ENCODE results near the gene CCRL2.
"Not testable (repeated sequence)": the region's sequence is repeated elsewhere in the genome, so short reads cannot be mapped to it uniquely, and the experiment has no call there.

Gene CCRL2

GRCh38 chr3:46380471-46381221 is 26.4 kb upstream of the CCRL2 start:
- DNase-seq: no peak

- DNase-seq: no peak
These were observed 25.4 kb upstream of the CCRL2 start for GRCh38 chr3:46381625-46382024.

- no peak for DNase-seq
These were observed 23.7 kb upstream of the CCRL2 start for GRCh38 chr3:46383211-46383950.

DNA sequence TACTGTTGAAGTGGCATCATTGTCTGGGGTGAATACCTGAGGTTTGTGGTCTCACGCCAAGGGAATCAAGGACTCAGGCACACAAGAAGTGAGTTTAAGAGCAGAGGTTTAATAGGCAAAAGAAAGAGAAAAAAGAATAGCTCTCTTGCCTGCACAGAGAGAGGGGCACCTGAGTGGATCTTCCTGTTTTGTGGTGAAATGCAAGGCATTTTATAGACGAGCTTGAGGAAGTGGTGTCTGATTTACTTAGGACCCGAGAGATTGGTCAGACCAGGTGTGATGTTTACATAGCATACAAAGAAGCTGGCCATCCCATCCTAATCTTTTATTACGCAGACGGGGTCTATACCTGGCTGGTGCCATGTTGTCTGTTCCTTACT is 23.1 kb upstream of the CCRL2 start:
- DNase-seq: no peak

DNA sequence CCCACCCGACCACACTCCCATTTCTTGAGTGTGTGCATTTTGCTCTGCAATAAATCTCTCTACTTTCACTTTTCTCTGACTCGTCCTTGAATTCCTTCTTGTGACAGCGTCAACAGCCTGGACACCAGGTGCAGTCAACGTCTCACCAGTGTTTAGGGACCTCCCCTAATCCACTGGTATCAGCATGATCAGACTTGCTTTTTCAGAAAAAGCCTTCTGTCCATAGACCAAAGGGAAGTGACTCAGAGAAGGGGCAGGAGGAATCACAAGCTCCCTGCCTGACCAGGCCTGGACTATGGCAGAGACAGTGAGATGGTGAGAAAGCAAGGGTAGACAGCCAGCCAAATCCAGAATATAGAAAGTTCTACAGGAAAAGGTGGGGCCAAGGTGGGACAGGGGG is 20.9 kb upstream of the CCRL2 start:
- no peak for DNase-seq

GRCh38 chr3:46388847-46389246 is 18.2 kb upstream of the CCRL2 start:
- not testable (repeated sequence) for DNase-seq

DNA sequence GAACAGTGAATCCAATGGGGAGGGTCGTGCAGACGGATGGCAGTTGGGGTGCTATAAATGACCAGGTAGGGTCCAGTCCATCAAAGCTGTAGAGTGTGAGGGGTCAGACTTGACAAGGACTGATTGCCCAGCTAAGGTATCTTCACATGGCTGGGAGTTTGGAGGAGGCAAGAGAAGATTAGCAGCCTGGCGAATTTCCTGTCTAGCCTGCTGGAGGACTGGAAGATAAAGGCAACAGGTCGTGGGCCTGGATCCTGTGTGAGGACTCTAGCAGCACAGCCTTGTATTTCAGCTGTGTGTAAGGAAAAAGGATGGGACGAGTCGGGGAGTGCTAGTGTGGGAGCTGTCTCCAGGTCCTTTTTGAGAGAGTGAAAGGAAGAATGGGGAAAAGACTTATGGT is 17.8 kb upstream of the CCRL2 start:
- no peak for DNase-seq

DNA sequence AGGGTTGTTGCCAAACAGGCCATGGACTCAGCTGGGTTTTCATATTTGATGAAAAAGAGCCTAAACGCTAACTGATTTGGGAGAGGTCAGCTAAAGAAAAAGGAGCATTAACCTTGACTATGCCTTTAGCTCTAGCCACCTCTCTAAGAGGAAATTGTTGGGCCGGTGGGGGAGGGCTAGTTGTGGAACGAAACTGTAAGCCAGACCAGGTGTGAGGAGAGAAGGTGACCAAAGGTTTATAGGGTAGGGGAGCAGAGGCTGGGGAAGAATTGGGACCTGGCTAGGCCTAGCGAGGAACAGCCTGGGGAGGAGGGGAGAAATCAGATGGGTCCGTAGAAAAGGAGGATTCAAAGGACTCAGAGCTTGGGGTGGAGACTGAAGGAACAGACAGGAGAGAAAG is 15.5 kb upstream of the CCRL2 start:
- not testable (repeated sequence) for DNase-seq

DNA sequence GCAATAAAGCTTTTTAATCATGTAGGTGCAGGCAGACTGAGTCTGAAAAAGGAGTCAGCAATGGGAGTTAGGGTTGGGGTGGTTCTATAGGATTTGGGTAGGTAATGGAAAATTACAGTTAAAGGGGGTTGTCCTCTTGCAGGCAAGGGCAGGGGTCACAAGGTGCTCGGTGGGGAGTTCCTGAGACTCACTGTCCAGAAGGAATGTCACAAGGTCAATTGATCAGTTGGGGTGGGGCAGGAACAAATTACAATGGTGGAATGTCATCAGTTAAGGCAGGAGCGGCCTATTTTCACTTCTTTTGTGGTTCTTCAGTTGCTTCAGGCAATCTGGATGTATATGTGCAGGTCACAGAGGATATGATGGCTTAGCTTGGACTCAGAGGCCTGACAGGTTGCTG is 14.0 kb upstream of the CCRL2 start:
- no peak for DNase-seq

DNA sequence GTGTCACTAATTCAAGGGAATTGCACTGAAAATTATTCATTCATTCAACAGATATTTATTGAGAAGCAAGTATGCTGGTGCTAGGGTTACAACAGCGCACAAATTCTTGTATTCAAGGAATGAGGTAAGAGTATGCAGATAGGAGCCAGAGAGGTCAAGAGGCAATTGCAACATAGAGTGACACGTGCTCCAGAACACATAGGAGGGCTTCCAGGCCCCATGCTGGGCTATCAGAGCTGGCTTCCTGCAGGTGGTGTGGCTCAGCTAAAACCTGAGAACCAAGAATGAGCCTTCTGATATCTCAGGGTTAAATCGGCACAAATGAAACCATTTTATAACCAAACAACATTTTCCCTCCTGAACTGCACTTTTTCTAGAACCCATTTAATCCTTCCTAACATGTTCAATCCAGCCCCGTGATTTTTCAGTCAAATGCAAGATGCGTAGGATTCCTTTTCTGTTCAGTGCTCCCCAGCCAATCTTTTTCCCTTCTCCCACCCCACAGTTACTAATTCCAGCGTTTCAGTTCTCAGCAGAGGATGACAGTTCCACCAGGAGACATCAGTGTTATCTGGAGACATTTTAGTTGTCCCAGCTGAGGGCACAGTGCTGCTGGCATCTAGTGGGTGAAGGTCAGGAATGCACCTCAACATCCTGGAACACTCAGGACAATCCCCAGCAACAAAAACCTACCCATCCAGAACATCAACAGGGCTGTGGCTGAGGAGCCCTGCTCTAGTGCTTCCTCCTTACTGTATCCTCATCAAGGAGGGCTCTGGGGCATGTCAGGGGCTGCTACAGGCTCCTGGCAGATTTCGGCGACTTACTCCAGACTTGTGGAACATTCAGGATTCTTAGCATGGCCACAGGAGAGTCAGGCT is 13.3 kb upstream of the CCRL2 start:
- DNase-seq: no peak

DNA sequence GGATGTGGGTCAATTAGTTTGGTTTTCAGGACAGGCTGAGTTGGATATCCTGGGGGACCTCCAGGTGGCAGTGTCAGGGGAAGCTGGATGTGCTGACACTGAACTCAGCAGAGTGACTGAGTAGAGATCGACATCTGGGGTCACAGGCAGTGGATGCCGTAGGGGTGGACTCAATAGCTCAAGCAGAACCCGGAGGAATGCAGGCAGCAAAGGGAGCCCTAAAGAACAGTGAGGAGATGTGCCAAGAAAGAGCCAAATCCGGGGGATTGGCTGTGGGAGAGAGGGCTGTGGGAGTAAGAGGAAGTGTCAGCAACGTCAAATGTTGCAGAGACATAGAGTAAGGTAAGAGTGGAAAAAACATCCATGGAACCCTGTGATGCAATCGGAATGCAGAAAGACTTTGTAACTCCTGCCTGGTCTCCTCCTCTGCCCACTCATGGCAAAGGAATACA is 11.8 kb upstream of the CCRL2 start:
- DNase-seq: no peak

DNA sequence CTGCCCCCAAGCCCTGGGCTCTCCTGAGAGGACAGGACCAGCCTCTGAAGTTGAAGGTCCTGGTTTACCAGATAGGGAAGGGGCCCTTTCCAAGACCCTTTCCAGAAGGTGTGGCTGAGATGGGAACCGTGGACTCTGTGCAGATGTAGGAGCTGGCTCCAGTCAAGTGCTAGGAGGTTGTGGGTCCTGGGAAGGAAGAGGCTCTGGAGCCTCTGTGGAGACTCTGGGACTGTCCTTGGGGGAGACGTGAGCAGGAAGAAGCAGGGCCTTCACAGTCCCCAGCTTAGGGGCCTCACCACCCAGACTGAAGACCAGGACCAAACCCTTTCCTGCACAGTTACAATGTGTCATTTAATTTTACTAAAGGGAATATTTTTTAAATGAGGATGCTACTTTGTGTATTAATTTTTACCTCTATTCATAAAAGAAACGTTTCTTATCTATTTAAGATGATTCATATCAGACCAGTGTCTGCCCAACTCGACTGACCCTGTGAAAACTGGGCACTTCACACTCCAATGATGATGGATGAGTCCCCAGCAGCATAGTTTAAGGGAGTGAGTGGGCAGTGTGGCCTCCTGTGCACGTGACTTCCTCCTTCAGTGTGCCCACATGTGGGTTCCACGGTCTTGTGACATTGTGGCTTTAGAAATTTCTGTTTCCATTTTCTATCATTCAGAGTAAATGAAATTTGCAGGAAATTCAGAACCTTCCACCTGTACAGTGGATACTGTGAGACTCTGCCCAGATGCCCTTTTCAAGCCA is 11.1 kb upstream of the CCRL2 start:
- DNase-seq: no peak

- no peak for DNase-seq
These were observed 9.9 kb upstream of the CCRL2 start for GRCh38 chr3:46397111-46397510.

DNA sequence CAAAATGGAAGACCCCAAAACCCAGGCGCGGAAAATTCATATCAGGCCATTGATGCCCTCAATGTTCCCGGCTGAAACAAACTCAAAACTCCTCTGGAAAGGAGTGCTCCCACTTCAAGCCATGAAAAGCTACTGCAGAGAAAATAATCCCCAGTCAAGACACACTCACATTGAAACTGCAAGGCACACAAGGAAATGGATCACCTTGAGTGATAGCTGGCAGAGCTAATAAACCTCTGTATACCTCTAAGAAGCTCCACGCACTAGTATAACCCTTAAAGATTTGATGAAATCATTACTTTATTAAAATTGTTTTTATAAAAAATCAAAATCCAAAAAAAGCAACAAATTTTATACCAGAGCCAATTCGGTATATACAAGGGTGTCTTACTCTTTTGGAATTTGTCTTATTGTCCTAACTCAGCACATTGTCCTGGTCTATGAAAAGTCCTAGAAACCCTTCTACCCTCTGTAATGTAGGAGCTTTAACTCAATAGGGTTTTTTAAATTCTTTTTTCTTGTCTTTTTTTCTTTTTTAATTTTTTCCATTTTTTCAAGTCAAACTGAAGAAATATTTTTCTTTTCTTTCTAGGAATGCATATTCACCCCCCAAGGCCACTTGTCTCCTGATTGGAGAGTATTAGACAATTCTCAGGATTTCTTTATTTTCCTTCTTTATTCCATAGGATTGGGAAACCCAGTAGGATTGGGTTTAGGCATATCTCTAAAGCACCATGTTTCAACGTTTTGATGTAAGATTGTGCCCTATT is 8.7 kb upstream of the CCRL2 start:
- DNase-seq: no peak

- no peak for DNase-seq
These were observed 8.0 kb upstream of the CCRL2 start for GRCh38 chr3:46399098-46399497.

DNA sequence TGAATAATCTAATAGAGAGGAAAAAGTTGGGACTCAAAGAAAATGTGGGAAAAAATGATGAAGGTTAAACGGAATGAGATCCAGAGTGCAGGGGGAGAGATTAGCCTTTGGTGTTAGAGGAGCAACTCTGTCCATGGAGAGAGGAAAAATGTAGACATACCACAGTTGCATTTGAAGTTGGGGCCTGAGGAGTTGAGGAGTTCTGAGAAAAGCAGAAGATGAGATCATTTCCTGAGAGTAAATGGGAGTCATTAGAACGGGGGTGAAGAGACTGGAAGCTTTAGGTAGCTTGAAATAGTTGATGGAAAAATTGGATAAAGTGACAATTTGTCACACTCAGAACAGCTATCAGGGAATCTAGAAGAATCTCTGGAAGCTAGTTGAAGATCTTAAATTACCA is 7.5 kb upstream of the CCRL2 start:
- DNase-seq: no peak

DNA sequence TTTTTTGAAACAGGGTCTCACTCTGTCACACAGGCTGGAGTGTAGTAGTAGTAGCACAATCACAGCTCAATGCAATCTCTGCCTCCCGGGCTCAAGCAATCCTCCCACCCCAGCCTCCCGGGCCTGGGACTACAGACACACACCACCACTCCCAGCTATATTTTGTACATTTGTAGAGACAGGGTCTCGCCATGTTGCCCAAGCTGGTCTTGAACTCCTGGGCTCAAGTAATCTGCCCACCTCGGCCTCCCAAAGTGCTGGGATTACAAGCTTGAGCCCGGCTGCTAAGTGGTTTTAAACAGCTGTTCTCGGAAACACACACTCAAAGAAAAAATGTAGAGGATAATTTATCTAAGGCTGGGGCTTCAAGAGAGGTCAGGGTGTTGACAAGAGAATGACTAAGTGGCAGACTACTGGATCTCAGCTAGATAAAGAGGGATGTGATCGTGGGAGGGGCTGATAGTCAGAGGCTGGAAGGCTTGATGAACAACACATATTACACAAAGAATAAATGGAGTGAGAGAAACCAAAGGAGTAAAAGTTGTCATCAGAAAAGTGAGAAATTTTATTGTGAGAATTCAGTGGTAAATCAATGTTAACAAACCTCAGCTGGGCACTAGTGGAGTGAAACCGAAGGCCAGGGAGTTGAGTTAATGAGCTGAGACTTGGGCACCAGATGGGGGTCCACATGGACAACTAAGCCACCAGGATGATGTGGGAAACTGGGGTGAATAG is 6.9 kb upstream of the CCRL2 start:
- DNase-seq: no peak

DNA sequence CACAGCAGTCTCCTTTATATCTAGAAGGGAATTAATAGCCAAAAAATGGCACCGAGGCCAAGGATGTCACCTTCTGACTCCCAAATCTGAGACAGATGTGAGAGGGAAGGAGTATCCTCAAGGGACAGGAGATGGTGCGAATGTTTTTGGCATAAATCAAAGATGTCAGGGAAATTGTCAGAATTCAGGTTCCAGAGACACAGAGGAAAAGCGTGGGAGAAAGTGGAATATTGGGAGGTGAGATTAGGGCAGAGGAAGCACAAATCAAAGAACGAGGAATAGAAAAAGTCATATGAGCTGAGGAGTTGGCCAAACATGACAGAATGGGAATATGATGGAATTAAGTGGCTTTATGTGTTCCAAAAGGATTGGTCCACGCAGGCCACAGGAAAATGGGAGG is 6.2 kb upstream of the CCRL2 start:
- DNase-seq: no peak

- DNase-seq: no peak
These were observed 5.5 kb upstream of the CCRL2 start for GRCh38 chr3:46401579-46401978.

- not testable (repeated sequence) for DNase-seq
These were observed 4.2 kb upstream of the CCRL2 start for GRCh38 chr3:46402902-46403301.

- no peak for DNase-seq
These were observed 1.6 kb upstream of the CCRL2 start for GRCh38 chr3:46405301-46406019.

All from NCI-H2107 (cell line).